ENCODE data around the gene ARMC9.

The ARMC9 gene

DNA sequence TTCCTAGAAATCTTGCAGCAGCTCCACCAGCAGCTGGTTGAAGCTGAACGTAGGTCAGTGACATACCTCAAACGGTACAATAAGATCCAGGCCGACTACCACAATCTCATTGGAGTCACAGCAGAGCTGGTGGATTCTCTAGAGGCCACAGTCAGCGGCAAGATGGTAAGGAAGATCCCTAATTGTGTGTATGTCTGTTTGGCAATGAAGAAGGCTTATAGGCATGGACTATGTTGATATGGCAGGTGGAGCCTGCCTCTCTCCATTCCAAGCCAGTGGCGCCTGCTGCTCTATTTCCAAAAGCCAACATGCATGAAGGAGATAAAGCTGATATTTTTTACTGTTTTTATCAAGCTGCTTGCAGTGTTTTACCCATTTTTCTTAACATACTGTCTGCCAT is 36.8 kb downstream of the ARMC9 start:
- TF ChIP-seq Cebpa-rat (IDR thresholded peaks at IDR 0.05), result no peak
- Histone ChIP-seq H3K27me3 (no peaks in the 10 kb centered on the region), H3K36me3 (no peaks in the 10 kb centered on the region), H3K9ac (no peak overlapping the region), H3K4me1 (peaks cover 20% of the 10 kb centered on the region), H4K20me1 (no peaks in the 10 kb centered on the region), H3K4me3 (no peak overlapping the region), H3K9me3 (no peaks in the 10 kb centered on the region), H3K4me2 (peak overlapping the region; percentile 34; the same call in 1 of the 2 replicates), H3K27ac (no peak overlapping the region)

DNA sequence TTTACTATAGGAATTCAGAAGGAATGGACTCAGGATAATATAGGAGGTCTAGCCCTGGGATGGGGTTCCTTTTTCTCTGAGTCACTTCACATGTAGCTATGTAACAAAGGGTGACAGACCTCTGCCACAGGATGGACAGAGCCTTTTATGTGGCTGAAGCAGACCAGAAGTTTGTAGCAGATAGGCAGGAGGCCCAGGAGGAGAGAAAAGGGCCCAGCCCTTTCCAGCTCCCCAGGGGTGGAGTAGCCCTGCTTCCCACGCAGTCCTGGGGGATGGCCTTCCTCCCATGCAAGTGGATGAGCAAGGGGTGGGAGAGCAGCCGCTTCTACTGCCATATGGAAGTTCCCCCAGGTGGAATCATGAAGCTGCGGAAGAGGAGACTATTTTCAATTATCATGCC is 40.3 kb downstream of the ARMC9 start:
- H4K20me1 ChIP-seq, result no peaks in the 10 kb centered on the region
- H3K4me1 ChIP-seq, result peaks cover 16% of the 10 kb centered on the region
- no peak overlapping the region for H3K9ac ChIP-seq
- H3K27me3 ChIP-seq, result no peaks in the 10 kb centered on the region
- no peak for TF ChIP-seq Cebpa-rat (IDR thresholded peaks at IDR 0.05)
- no peaks in the 10 kb centered on the region for H3K36me3 ChIP-seq
- no peak overlapping the region for H3K4me3 ChIP-seq
- no peak overlapping the region for H3K27ac ChIP-seq
- no peaks in the 10 kb centered on the region for H3K9me3 ChIP-seq
- no peak overlapping the region for H3K4me2 ChIP-seq

DNA sequence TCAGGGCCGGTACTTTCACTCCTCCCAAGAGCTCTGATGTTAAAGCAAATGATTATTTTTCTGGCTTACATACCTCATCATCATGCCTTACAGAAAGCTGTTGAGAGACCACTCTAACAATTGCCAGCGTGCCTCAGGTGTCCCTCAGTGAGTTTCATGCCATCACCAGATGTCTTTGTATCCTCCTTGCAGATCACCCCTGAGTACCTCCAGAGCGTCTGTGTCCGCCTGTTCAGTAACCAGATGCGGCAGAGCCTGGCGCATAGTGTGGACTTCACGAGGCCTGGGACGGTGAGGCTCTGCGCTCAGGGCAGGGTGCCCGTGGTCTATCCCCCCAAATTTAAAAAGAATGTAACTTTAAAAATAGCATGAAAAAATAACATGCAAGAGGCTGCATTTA is 41.3 kb downstream of the ARMC9 start:
- peaks cover 11% of the 10 kb centered on the region for H3K4me1 ChIP-seq
- no peaks in the 10 kb centered on the region for H4K20me1 ChIP-seq
- no peaks in the 10 kb centered on the region for H3K9me3 ChIP-seq
- no peak overlapping the region for H3K4me2 ChIP-seq
- H3K27me3 ChIP-seq, result no peaks in the 10 kb centered on the region
- H3K4me3 ChIP-seq, result no peak overlapping the region
- no peak for TF ChIP-seq Cebpa-rat (IDR thresholded peaks at IDR 0.05)
- H3K27ac ChIP-seq, result no peak overlapping the region
- H3K9ac ChIP-seq, result no peak overlapping the region
- no peaks in the 10 kb centered on the region for H3K36me3 ChIP-seq

DNA sequence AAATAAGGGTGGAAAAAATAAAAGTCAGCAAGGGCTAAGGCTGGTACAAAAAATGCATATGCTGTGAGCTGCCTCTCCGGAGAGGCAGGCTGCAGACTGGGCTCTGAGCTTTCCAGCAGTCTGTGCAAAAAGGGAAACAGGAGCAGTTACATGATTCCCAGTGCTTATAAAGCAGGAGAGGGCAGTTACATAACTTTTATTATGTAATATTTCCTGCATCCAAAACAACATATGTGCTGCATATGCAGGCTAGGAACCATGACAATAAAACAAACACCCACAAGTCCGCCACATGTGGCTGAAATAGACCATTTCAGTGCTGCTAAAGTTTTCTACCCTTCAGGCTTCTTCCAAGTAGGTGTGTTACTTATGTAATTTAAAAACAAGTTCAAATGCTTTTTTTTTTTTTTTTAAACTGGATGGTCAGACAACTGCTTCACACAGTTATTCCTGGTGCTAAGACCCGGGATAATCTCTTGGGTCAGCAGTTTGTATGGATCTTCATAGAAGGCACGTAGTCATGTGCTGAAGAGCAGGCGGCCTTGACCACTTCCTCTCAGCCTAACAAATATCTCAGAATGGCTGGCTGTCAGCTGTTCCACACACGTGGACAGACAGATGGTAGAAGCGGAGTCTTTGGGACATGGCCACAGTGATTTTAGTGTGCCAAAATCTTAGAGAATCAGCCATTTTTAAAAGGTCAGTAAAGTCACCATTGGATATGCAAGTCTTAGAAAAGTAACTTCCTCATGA is 43.5 kb downstream of the ARMC9 start:
- no peaks in the 10 kb centered on the region for H3K9me3 ChIP-seq
- H3K27me3 ChIP-seq, result no peaks in the 10 kb centered on the region
- H3K4me1 ChIP-seq, result peaks cover 5% of the 10 kb centered on the region; the same call in 1 of the 2 replicates
- H3K4me2 ChIP-seq, result no peak overlapping the region
- H3K27ac ChIP-seq, result no peak overlapping the region
- H3K4me3 ChIP-seq, result no peak overlapping the region
- no peaks in the 10 kb centered on the region for H4K20me1 ChIP-seq
- no peak overlapping the region for H3K9ac ChIP-seq
- H3K36me3 ChIP-seq, result no peaks in the 10 kb centered on the region
- TF ChIP-seq Cebpa-rat (IDR thresholded peaks at IDR 0.05), result no peak

DNA sequence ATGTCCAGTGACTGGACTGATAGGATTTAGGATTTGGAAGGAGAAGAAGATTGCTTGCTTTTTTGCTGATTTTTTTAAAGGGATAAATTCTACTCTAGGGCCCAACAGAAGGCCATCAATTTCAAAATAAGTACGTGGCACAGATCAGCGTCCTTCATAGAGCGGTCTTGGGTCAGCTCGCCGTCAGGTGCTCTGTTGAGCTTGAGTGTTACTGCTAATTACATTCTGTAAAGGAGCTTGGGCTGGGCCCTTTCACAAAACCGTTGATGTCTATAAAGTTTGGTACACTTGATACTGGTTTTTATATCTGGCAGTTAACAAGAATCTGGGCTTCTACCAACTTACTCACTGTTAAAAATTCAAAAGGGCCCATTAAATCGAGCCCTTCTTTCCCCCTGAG is 45.4 kb downstream of the ARMC9 start:
- peaks cover 5% of the 10 kb centered on the region; the same call in 1 of the 2 replicates for H3K4me1 ChIP-seq
- no peaks in the 10 kb centered on the region for H3K36me3 ChIP-seq
- no peaks in the 10 kb centered on the region for H4K20me1 ChIP-seq
- no peak overlapping the region for H3K4me3 ChIP-seq
- no peak overlapping the region for H3K27ac ChIP-seq
- H3K9me3 ChIP-seq, result no peaks in the 10 kb centered on the region
- no peaks in the 10 kb centered on the region for H3K27me3 ChIP-seq
- no peak overlapping the region for H3K9ac ChIP-seq
- no peak for TF ChIP-seq Cebpa-rat (IDR thresholded peaks at IDR 0.05)
- H3K4me2 ChIP-seq, result no peak overlapping the region

DNA sequence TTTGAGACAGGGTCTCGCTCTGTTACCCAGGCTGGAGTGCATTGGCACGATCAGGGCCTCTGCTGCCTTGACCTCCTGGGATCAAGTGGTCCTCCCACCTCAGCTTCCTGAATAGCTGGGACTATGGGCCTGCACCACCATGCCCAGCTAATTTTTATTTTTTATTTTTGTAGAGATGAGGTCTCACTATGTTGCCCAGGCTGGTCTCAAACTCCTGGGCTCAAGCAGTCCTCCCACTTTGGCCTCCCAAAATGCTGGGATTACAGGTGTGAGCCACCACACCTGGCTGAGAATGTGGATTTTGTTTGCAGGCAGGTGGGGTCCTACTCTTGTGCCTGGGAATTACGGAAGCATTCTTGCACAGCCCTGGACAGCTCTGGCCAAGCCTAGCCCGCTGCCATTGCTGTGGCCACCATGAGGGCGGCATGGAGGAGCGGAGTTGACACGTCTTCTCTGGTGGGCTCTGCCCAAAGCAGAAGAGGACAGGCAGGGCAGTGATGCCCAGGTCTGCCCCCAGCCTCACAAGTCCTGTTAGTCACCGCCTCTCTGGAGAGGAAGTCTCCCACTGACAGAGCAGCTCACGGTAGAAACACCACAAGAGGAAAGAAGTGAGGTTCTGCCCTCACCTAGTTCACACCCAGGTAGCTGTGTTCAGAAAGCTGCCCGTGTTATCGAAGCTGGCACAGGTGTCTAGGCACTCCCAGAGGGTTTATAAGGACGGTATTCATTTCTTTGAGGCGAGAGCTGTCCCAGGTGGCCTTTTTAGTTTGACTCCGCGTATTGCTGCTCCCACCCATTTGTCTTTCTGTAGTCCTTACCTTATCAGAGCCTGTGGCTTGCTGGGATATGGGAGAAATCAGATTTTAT is 46.2 kb downstream of the ARMC9 start:
- no peak overlapping the region for H3K4me2 ChIP-seq
- no peak overlapping the region for H3K9ac ChIP-seq
- H3K27ac ChIP-seq, result no peak overlapping the region
- no peaks in the 10 kb centered on the region for H3K36me3 ChIP-seq
- H3K4me3 ChIP-seq, result no peak overlapping the region
- no peaks in the 10 kb centered on the region for H4K20me1 ChIP-seq
- H3K4me1 ChIP-seq, result peaks cover 5% of the 10 kb centered on the region; the same call in 1 of the 2 replicates
- H3K9me3 ChIP-seq, result no peaks in the 10 kb centered on the region
- no peaks in the 10 kb centered on the region for H3K27me3 ChIP-seq
- no peak for TF ChIP-seq Cebpa-rat (IDR thresholded peaks at IDR 0.05)

DNA sequence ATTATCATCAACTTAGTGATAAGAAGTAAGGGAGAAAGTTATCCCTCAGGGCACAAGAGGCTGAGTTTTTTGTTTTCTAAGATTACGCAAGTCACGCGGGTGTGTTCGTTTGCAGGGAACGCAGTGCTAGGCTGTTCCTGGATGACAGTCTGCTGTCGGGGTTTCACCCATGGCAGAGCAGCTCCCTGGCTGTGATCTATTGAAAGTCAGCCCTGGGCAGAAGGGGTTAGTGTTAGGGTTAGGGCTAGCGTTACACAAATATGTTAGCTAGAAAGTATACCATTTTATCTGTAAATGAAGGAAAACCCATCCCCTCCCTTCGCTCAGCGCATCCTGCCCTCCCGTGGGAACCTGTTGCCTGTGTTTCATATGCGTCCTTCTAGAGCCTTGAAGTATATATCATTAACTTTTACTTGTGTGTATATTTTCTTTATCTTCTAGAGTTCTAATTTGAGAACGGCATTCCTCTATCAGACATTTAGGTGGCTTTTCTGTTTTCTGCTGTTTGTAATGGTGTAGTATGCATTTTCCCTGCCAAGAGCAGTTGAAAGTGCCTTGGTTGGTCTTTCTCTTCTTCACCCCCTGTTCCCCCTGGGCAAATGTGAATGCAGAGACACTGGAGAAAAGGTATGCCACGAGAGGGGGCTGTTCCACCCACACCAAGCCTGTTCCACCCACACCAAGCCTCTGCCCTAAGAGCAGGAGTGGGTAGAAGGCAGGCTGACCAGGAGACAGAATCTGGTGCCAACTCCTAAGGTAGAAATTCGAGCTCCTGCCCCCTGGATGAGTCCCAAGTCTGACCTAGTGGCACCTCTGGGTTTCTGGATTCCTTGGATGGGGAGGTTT is 47.0 kb downstream of the ARMC9 start:
- Histone ChIP-seq H3K4me1 (peaks cover 11% of the 10 kb centered on the region), H3K27me3 (no peaks in the 10 kb centered on the region), H3K27ac (no peak overlapping the region), H3K9ac (no peak overlapping the region), H3K4me3 (no peak overlapping the region), H4K20me1 (no peaks in the 10 kb centered on the region), H3K9me3 (no peaks in the 10 kb centered on the region), H3K36me3 (no peaks in the 10 kb centered on the region), H3K4me2 (no peak overlapping the region)
- 0 out of 2 replicates have a peak, but pooled peaks have one; percentile 61 for TF ChIP-seq Cebpa-rat (IDR thresholded peaks at IDR 0.05)

DNA sequence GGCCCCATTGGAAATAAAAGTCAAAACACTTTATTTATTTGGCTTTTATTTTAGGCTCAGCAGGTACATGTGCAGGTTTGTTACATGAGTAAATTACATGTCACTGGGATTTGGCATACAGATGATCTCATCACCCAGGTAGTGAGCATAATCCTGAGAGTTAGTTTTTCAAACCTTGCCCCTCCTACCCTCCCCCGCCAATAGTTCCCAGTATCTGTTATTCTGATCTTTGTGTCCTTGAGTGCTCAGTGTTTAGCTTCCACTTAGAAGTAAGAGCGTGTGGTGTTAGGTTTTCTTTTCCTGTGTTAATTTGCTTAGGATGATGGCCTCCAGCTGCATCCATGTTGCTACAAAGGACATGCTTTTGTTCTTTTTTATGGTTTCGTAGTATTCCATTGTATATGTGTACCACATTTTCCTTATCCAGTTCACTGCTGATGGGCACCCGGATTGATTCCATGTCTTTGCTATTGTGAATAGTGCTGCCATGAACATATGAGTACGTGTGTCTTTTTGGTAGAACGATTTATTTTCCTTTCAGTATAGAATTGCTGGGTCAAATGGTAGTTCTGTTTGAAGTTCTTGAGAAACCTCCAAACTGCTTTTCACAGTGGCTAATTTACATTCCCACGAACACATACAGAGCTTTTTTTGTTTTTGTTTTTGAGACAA is 47.9 kb downstream of the ARMC9 start:
- Histone ChIP-seq H3K4me3 (no peak overlapping the region), H3K27ac (no peak overlapping the region), H3K27me3 (no peaks in the 10 kb centered on the region), H3K9me3 (no peaks in the 10 kb centered on the region), H3K4me2 (no peak overlapping the region), H3K36me3 (no peaks in the 10 kb centered on the region), H3K4me1 (peaks cover 14% of the 10 kb centered on the region), H3K9ac (no peak overlapping the region), H4K20me1 (no peaks in the 10 kb centered on the region)
- no peak for TF ChIP-seq Cebpa-rat (IDR thresholded peaks at IDR 0.05)

DNA sequence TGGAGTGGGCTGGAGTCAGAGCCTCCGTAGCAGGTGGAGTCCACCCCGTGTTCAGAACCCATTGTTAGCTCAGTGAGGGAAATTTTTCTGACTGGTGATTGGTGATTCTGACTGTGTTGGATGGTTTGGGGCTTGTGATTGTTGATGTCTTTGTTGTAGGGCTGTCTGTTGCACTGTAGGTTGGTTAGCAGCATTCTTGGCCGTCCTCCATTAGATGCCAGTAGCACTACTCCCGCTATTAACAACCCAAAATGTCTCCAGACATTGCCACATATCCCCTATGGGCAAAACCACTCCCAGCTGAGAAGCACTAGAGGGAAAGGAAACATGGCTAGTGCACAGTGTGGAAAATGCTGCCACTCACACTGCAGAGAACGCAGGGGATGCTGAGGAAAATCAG is 51.7 kb downstream of the ARMC9 start:
- no peak for TF ChIP-seq Cebpa-rat (IDR thresholded peaks at IDR 0.05)
- no peak overlapping the region for H3K4me3 ChIP-seq
- no peaks in the 10 kb centered on the region for H4K20me1 ChIP-seq
- H3K36me3 ChIP-seq, result no peaks in the 10 kb centered on the region
- no peak overlapping the region for H3K9ac ChIP-seq
- H3K9me3 ChIP-seq, result no peaks in the 10 kb centered on the region
- no peak overlapping the region for H3K27ac ChIP-seq
- H3K4me1 ChIP-seq, result peaks cover 9% of the 10 kb centered on the region
- H3K4me2 ChIP-seq, result 0 out of 2 replicates have a peak overlapping the region, but pooled peaks have one; percentile 17
- H3K27me3 ChIP-seq, result no peaks in the 10 kb centered on the region

Measured in BLaER1 (cell line).